SU-DHL-6 (cell line): ENCODE results near the gene MAPK10.

Experiments used
- H2AFZ ChIP-seq: fragments of 200-600 bp; sonication (generic); 2 replicates; pipeline ENCODE4 v1.6.1; 2014; ENCODE audit warnings: low read depth, mild to moderate bottlenecking, moderate library complexity, mixed read lengths, antibody characterized with exemption, low read length; ENCODE audit not compliant: severe bottlenecking
- H3F3A ChIP-seq: fragments of 200-600 bp; shearing (Covaris generic); 2 replicates; pipeline ENCODE4 v1.6.0; 2016; ENCODE audit warnings: antibody characterized with exemption, mild to moderate bottlenecking; ENCODE audit not compliant: insufficient read depth
- H3K27ac ChIP-seq: fragments of 200-600 bp; sonication (generic); 2 replicates; pipeline ENCODE4 v1.5.1; 2016; ENCODE audit warnings: low read depth, mild to moderate bottlenecking, low read length, moderate library complexity, mixed read lengths
- H3K27me3 ChIP-seq: fragments of 200-600 bp; sonication (generic), shearing (Covaris generic); 2 replicates; pipeline ENCODE4 v1.6.0; 2014; ENCODE audit warnings: mild to moderate bottlenecking, low read length
- H3K36me3 ChIP-seq: fragments of 200-600 bp; sonication (generic); 2 replicates; pipeline ENCODE4 v1.6.1; 2014; ENCODE audit warnings: mild to moderate bottlenecking, low read length, mixed read lengths
- H3K4me2 ChIP-seq: fragments of 300-600, 200-600 bp; shearing (Covaris generic), sonication (generic); 2 replicates; pipeline ENCODE4 v1.6.0; 2014; ENCODE audit warnings: low read length, low read depth, mild to moderate bottlenecking; ENCODE audit not compliant: poor library complexity, severe bottlenecking
- H3K4me3 ChIP-seq: fragments of 200-600 bp; sonication (generic); 2 replicates; pipeline ENCODE4 v1.5.1; 2014; ENCODE audit warnings: antibody characterized with exemption, low read length, mild to moderate bottlenecking, mixed read lengths; ENCODE audit not compliant: insufficient read depth, poor library complexity, severe bottlenecking
- H3K79me2 ChIP-seq: fragments of 200-600 bp; sonication (generic); 2 replicates; pipeline ENCODE4 v1.6.1; 2014; ENCODE audit warnings: mild to moderate bottlenecking, low read length, moderate library complexity; ENCODE audit not compliant: insufficient read depth
- H3K9ac ChIP-seq: fragments of 200-600 bp; sonication (generic); 2 replicates; pipeline ENCODE4 v1.7.0; 2014; ENCODE audit warnings: mild to moderate bottlenecking, low read length
- H3K9me2 ChIP-seq: fragments of 200-600 bp; sonication (generic); replicated peaks from 2 replicates; pipeline ENCODE4 v1.6.1; 2014; ENCODE audit warnings: low read length; ENCODE audit not compliant: insufficient read depth
- H3K9me3 ChIP-seq: fragments of 200-600 bp; sonication (generic); 2 replicates; pipeline ENCODE4 v1.6.1; 2014; ENCODE audit warnings: low read length, mixed read lengths; ENCODE audit not compliant: insufficient read depth
- H4K20me1 ChIP-seq: fragments of 200-600 bp; sonication (generic); 2 replicates; pipeline ENCODE4 v1.6.1; 2014; ENCODE audit warnings: low read depth, mild to moderate bottlenecking, antibody characterized with exemption, low read length, moderate library complexity, mixed read lengths
- EZH2phosphoT487 ChIP-seq: fragments of 200-600 bp; sonication (generic), shearing (Covaris generic); conservative IDR thresholded peaks from 2 replicates; pipeline ENCODE4 v1.6.1; 2018; ENCODE audit warnings: mild to moderate bottlenecking, antibody characterized with exemption, low read length, moderate library complexity, mixed read lengths
- TF ChIP-seq, protein P1 (sequence below): fragments of 200-600 bp; sonication (generic); IDR thresholded peaks from one replicate; pipeline ENCODE4 v1.5.1; 2017; ENCODE audit warnings: antibody characterized with exemption, mild to moderate bottlenecking, low read length, moderate library complexity; ENCODE audit not compliant: insufficient read depth, poor library complexity, severe bottlenecking

The MAPK10 gene

DNA sequence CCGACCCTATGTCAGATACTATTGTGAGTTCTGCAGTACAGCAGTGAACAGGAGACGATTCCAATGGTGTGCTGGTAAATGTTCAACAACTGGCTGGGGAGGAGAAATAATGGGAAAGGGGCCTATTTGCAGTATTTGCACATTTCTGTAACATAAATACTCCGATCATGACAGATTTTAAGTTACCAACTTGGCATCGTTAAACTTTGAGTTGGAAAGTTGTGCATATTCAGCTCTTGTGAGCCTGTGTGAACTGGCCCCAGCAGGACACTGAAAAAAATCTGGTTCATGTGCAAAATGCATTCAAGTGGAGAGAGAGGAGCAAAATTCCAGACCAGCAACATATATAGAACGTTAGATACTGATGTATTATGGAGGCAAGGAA is 175.0 kb downstream of the MAPK10 start:
- Histone ChIP-seq H2AFZ (no peak overlapping the region), H3K79me2 (no peaks in the 10 kb centered on the region), H3K27ac (no peak overlapping the region), H3K9me3 (no peaks in the 10 kb centered on the region), H3K9me2 (no peaks in the 10 kb centered on the region), H3K4me3 (no peak overlapping the region), H3K36me3 (no peaks in the 10 kb centered on the region; the same call in 1 of the 2 replicates), H3K4me2 (no peak overlapping the region), H3K27me3 (no peaks in the 10 kb centered on the region), H4K20me1 (no peaks in the 10 kb centered on the region), H3K9ac (no peak overlapping the region), H3F3A (no peaks in the 10 kb centered on the region)
- TF ChIP-seq, protein P1, sequence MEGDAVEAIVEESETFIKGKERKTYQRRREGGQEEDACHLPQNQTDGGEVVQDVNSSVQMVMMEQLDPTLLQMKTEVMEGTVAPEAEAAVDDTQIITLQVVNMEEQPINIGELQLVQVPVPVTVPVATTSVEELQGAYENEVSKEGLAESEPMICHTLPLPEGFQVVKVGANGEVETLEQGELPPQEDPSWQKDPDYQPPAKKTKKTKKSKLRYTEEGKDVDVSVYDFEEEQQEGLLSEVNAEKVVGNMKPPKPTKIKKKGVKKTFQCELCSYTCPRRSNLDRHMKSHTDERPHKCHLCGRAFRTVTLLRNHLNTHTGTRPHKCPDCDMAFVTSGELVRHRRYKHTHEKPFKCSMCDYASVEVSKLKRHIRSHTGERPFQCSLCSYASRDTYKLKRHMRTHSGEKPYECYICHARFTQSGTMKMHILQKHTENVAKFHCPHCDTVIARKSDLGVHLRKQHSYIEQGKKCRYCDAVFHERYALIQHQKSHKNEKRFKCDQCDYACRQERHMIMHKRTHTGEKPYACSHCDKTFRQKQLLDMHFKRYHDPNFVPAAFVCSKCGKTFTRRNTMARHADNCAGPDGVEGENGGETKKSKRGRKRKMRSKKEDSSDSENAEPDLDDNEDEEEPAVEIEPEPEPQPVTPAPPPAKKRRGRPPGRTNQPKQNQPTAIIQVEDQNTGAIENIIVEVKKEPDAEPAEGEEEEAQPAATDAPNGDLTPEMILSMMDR = no peak
- TF ChIP-seq EZH2phosphoT487 = no peak

DNA sequence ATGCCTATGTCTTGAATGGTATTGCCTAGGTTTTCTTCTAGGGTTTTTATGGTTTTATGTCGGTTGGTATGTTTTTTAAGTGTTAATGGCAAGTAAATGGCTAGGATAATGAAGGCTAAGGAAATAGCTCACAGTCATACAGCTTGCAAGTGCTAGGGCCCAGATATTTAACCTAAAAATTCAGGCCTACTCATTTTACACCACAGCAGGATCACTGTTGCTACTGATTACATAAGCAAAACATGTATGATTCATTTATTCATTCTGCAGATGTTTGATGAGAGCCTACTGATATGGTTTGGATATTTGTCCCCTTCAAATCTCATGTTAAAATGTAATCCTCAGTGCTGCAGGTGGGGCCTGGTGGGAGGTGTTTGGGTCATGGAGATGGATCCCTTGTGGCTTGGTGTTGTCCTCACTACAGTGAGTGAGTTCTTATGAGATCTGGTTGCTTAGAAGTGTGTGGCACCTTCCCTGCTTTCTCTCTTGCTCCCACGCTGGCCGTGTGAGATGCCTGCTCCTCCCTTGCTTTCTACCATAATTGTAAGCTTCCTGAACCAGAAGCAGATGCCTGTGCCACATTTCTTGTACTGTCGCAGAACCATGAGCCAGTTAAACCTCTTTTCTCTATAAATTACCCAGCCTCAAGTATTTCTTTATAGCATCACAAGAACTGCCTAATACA is 175.5 kb downstream of the MAPK10 start:
- H4K20me1 ChIP-seq = no peaks in the 10 kb centered on the region
- no peak overlapping the region for H3K4me3 ChIP-seq
- no peak overlapping the region for H3K4me2 ChIP-seq
- H3K79me2 ChIP-seq = no peaks in the 10 kb centered on the region
- no peak overlapping the region for H3K27ac ChIP-seq
- H3K36me3 ChIP-seq = no peaks in the 10 kb centered on the region; the same call in 1 of the 2 replicates
- H3K27me3 ChIP-seq = no peaks in the 10 kb centered on the region
- no peak overlapping the region for H3K9ac ChIP-seq
- H3K9me2 ChIP-seq = no peaks in the 10 kb centered on the region
- no peak overlapping the region for H2AFZ ChIP-seq
- no peaks in the 10 kb centered on the region for H3K9me3 ChIP-seq
- no peaks in the 10 kb centered on the region for H3F3A ChIP-seq
- TF ChIP-seq, protein P1 = no peak
- TF ChIP-seq EZH2phosphoT487 = no peak

DNA sequence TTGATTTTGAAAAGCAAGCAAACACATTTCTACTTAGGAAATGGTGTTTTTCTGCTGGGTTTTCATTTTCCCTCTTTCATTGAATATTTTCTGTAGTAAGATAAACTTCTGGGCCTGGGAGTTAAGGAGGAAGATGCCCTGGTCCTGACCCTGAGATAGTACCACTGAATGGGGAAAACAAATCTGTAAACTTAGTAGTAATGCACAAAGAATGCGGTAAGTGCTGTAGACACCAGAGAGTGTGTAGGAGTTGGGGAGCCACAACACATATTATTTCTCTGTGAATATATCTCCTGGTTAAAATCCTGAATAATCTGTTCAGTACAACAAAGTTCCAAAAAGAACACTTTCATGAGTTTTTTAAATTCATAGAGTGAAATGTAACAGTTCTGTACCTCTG is 178.3 kb downstream of the MAPK10 start:
- Histone ChIP-seq H3K79me2 (no peaks in the 10 kb centered on the region), H3K9ac (no peak overlapping the region), H3K9me3 (no peaks in the 10 kb centered on the region), H2AFZ (no peak overlapping the region), H3K36me3 (no peaks in the 10 kb centered on the region; the same call in 1 of the 2 replicates), H3K9me2 (no peaks in the 10 kb centered on the region), H3K4me2 (no peak overlapping the region), H3K27ac (no peak overlapping the region), H3K27me3 (no peaks in the 10 kb centered on the region), H3F3A (no peaks in the 10 kb centered on the region), H3K4me3 (no peak overlapping the region), H4K20me1 (no peaks in the 10 kb centered on the region)
- TF ChIP-seq EZH2phosphoT487 = no peak
- TF ChIP-seq, protein P1 = no peak
